Neural cell (in vitro differentiated cells): ENCODE data around the gene PDILT.
"Not testable (repeated sequence)": the region's sequence is repeated elsewhere in the genome, so short reads cannot be mapped to it uniquely, and the experiment has no call there.

Source experiments
- CTCF ChIP-seq: fragments of 450-650 bp; IDR thresholded peaks from 2 replicates; pipeline ENCODE4 v1.5.1; 2014; ENCODE audit warnings: antibody characterized with exemption, mild to moderate bottlenecking, moderate library complexity; ENCODE audit not compliant: poor library complexity, severe bottlenecking
- EZH2 ChIP-seq: fragments of 200-600, 300-800 bp; shearing (Covaris generic), sonication (generic); IDR thresholded peaks from 2 replicates; pipeline ENCODE4 v1.6.1; 2014; ENCODE audit warnings: antibody characterized with exemption, low read length, borderline replicate concordance, mild to moderate bottlenecking; ENCODE audit not compliant: insufficient read depth, poor library complexity, severe bottlenecking
- POLR2AphosphoS5 ChIP-seq: IDR thresholded peaks from 2 replicates; pipeline ENCODE4 v1.6.1; 2012
- REST ChIP-seq: IDR thresholded peaks from 2 replicates; pipeline ENCODE4 v1.6.1; 2012; ENCODE audit warnings: borderline replicate concordance

- not testable (repeated sequence) for TF ChIP-seq REST, CTCF, EZH2, POLR2AphosphoS5
These were observed 35.3 kb upstream of the PDILT start for GRCh38 chr16:20439820-20440231.
